Measurements from ENCODE around the gene PHLDA3.
A peak's percentile ranks its signal among the peaks of the same experiment; 100 is the strongest.

GRCh38 chr1:201505503-201505890, 36.5 kb upstream of the PHLDA3 start:
- TF ChIP-seq CTCF (IDR thresholded peaks at IDR 0.05) = no peak
- no peak for TF ChIP-seq POLR2A (IDR thresholded peaks at IDR 0.05)
- TF ChIP-seq EP300 (IDR thresholded peaks at IDR 0.05) = peak in 1 of 2 donors; percentile 54

Measured in tibial nerve (tissue), 4 donors.